Measurements from ENCODE around the gene PLA2G4A. TPM values are rescaled to one million over a fixed set of nuclear protein-coding genes. Genes with fewer than 3 reads are reported as not detected.

The PLA2G4A gene
- total RNA-seq, 1 experiment from 2014 or later = 0.39 TPM

- Histone ChIP-seq H3T11ph (ENCODE audit: low read length) (no peak overlapping the region), H2AFZ (ENCODE audit: low read length) (no peak overlapping the region), H3K9ac (ENCODE audit: extremely low read depth, insufficient read length, low read length) (no peak overlapping the region), H3K18ac (ENCODE audit: insufficient read length, low read depth, low read length) (no peak overlapping the region), H4K91ac (ENCODE audit: insufficient read length, low read depth, low read length) (no peak overlapping the region), H3K14ac (ENCODE audit: insufficient read depth, low read length) (no peak overlapping the region), H3K79me2 (ENCODE audit: insufficient read depth, low read length) (no peaks in the 10 kb centered on the region), H2BK120ac (ENCODE audit: low read depth, low read length, poor library complexity, severe bottlenecking) (no peak overlapping the region), H4K8ac (replicated peaks; ENCODE audit: insufficient read length, low read depth, low read length) (no peak overlapping the region), H3K27me3 (ENCODE audit: insufficient read depth, low read length) (no peaks in the 10 kb centered on the region), H2BK15ac (ENCODE audit: low read depth, low read length) (no peak overlapping the region), H3K4me1 (ENCODE audit: insufficient read depth, low read length) (no peaks in the 10 kb centered on the region), H3K4ac (ENCODE audit: low read depth, low read length) (no peak overlapping the region), H2BK20ac (ENCODE audit: low read depth, low read length, poor library complexity, severe bottlenecking) (no peak overlapping the region), H3K4me2 (ENCODE audit: insufficient read depth, insufficient read length, low read length) (no peak overlapping the region), H3K56ac (ENCODE audit: insufficient read length, low read depth, low read length) (no peak overlapping the region), H2BK5ac (ENCODE audit: insufficient read length, low read length) (no peak overlapping the region), H3K23me2 (ENCODE audit: insufficient read length, low read depth, low read length, poor library complexity, severe bottlenecking) (no peaks in the 10 kb centered on the region), H2BK12ac (ENCODE audit: insufficient read length, low read depth, low read length) (no peak overlapping the region), H3K23ac (ENCODE audit: insufficient read length, low read depth, low read length) (no peak overlapping the region), H4K5ac (ENCODE audit: insufficient read length, low read depth, low read length) (no peak overlapping the region), H3K9me3 (ENCODE audit: control insufficient read depth, low read depth, low read length) (no peaks in the 10 kb centered on the region), H2AK5ac (ENCODE audit: insufficient read length, low read length) (no peak overlapping the region), H3K79me1 (ENCODE audit: insufficient read depth, low read depth, low read length, poor library complexity, severe bottlenecking) (no peaks in the 10 kb centered on the region), H4K20me1 (ENCODE audit: control insufficient read depth, insufficient read depth, insufficient read length) (no peaks in the 10 kb centered on the region), H3K27ac (ENCODE audit: insufficient read length, low read depth, low read length) (no peak overlapping the region)
- DNase-seq = no peak
- H3K4me3 Mint-ChIP-seq = no peak overlapping the region
- H3K4me1 Mint-ChIP-seq = no peaks in the 10 kb centered on the region
- no CpG with 5 or more reads among the region's 2 CpGs for WGBS (ENCODE audit: extremely low coverage, insufficient read length, low lambda C conversion rate)
- H3K9me3 Mint-ChIP-seq = no peaks in the 10 kb centered on the region
- H3K36me3 Mint-ChIP-seq (ENCODE audit: insufficient read depth in 1 of 3, low read depth in 3 of 3) = no peaks in the 10 kb centered on the region
- no peaks in the 10 kb centered on the region for H3K27me3 Mint-ChIP-seq (ENCODE audit: low read depth)
- no peak for TF ChIP-seq CTCF (conservative IDR thresholded peaks at IDR 0.05)
- H3K27ac Mint-ChIP-seq = no peak overlapping the region
Measured at GRCh38 chr1:186819563-186819962, 9.2 kb upstream of the PLA2G4A start.
